Activated CD8-positive, alpha-beta T cell treated with anti-CD3 and anti-CD28 coated beads, Interleukin-2, amount 10 ng/mL, durations not matched to agents 7 days and 5 days (primary cell): ENCODE results near the gene BRIP1. TPM values are rescaled to one million over a fixed set of nuclear protein-coding genes. Genes with fewer than 3 reads are reported as not detected.

Source experiments
- ATAC-seq: fragments of 150-1000 bp; cut with Tn5 transposase; one replicate; pipeline ENCODE4 v1.10.0; 2021; ENCODE audit warnings: moderate library complexity
- CTCF ChIA-PET: fragments of 350-600 bp; sonication (Branson Sonifier 250); formaldehyde crosslinking; loops from one replicate; lab custom pipeline; 2021; ENCODE audit warnings: antibody characterized with exemption; lab: Charles Lee
- POLR2A ChIA-PET: fragments of 350-600 bp; sonication (Branson Sonifier 250); formaldehyde crosslinking; loops from one replicate; lab custom pipeline; 2021; ENCODE audit warnings: antibody characterized with exemption; lab: Charles Lee
- DNase-seq: peaks from one replicate; pipeline ENCODE4 v3.0.0-alpha.2; 2020
- H3K27ac Mint-ChIP-seq: one replicate; pipeline ENCODE4 v1.8.0; 2021; ENCODE audit warnings: mild to moderate bottlenecking, mixed read lengths
- H3K27me3 Mint-ChIP-seq: one replicate; pipeline ENCODE4 v1.8.0; 2021; ENCODE audit warnings: low read depth, mixed read lengths
- H3K36me3 Mint-ChIP-seq: one replicate; pipeline ENCODE4 v1.8.0; 2021; ENCODE audit warnings: low read depth, mixed read lengths
- H3K4me1 Mint-ChIP-seq: one replicate; pipeline ENCODE4 v1.8.0; 2021; ENCODE audit warnings: low read depth, mixed read lengths
- H3K4me3 Mint-ChIP-seq: one replicate; pipeline ENCODE4 v1.8.0; 2021; ENCODE audit warnings: mild to moderate bottlenecking, mixed read lengths
- H3K9me3 Mint-ChIP-seq: one replicate; pipeline ENCODE4 v1.8.0; 2022; ENCODE audit warnings: mixed read lengths; ENCODE audit not compliant: insufficient read depth
- total RNA-seq, 2 experiments: library from RNA; stranded (reverse); gene quantifications; one replicate each; pipeline ENCODE4 v1.2.3, GENCODE V29; 2021

The BRIP1 gene
- total RNA-seq, 2 experiments from 2014 or later, result 24.3 to 25.9 TPM

GRCh38 chr17:61754124-61754523, 109.2 kb downstream of the BRIP1 start:
- H3K9me3 Mint-ChIP-seq, result no peaks in the 10 kb centered on the region
- POLR2A ChIA-PET, result no interaction called here
- no peak overlapping the region for H3K4me3 Mint-ChIP-seq
- no peak overlapping the region for H3K27ac Mint-ChIP-seq
- H3K4me1 Mint-ChIP-seq, result peaks cover 23% of the 10 kb centered on the region
- ATAC-seq, result no peak
- no peak for DNase-seq
- H3K36me3 Mint-ChIP-seq, result peaks cover 27% of the 10 kb centered on the region
- CTCF ChIA-PET, result no interaction called here
- H3K27me3 Mint-ChIP-seq, result no peaks in the 10 kb centered on the region

GRCh38 chr17:61753696-61754095, 109.6 kb downstream of the BRIP1 start:
- POLR2A ChIA-PET, result no interaction called here
- peaks cover 28% of the 10 kb centered on the region for H3K36me3 Mint-ChIP-seq
- ATAC-seq (no peak), DNase-seq (no peak)
- CTCF ChIA-PET, result no interaction called here
- H3K27me3 Mint-ChIP-seq, result no peaks in the 10 kb centered on the region
- no peak overlapping the region for H3K27ac Mint-ChIP-seq
- peaks cover 23% of the 10 kb centered on the region for H3K4me1 Mint-ChIP-seq
- H3K4me3 Mint-ChIP-seq, result no peak overlapping the region
- H3K9me3 Mint-ChIP-seq, result no peaks in the 10 kb centered on the region

- Mint-ChIP-seq H3K4me3 (no peak overlapping the region), H3K36me3 (peaks cover 30% of the 10 kb centered on the region), H3K9me3 (peaks cover 12% of the 10 kb centered on the region), H3K27me3 (no peaks in the 10 kb centered on the region), H3K4me1 (peaks cover 10% of the 10 kb centered on the region), H3K27ac (no peak overlapping the region)
- ChIA-PET CTCF (interaction anchor here (0.7 to 1.4 kb wide), 2 partner anchors 9 to 12 kb away, joined by 3 read pairs; no protein-coding TSS in a partner anchor), POLR2A (no interaction called here)
- DNase-seq (no peak), ATAC-seq (no peak)
Measured at GRCh38 chr17:61750656-61751055, 112.7 kb downstream of the BRIP1 start.

GRCh38 chr17:61749823-61750404, 113.4 kb downstream of the BRIP1 start:
- H3K9me3 Mint-ChIP-seq, result peaks cover 12% of the 10 kb centered on the region
- peaks cover 30% of the 10 kb centered on the region for H3K36me3 Mint-ChIP-seq
- no peak overlapping the region for H3K4me3 Mint-ChIP-seq
- no peak overlapping the region for H3K27ac Mint-ChIP-seq
- no peaks in the 10 kb centered on the region for H3K27me3 Mint-ChIP-seq
- ChIA-PET CTCF (interaction anchor here (1.4 kb wide), 1 partner anchor 13 kb away, joined by 3 read pairs; no protein-coding TSS in a partner anchor), POLR2A (no interaction called here)
- peaks cover 10% of the 10 kb centered on the region for H3K4me1 Mint-ChIP-seq
- ATAC-seq (no peak), DNase-seq (no peak)

- Mint-ChIP-seq H3K9me3 (peaks cover 13% of the 10 kb centered on the region), H3K36me3 (peaks cover 46% of the 10 kb centered on the region), H3K4me1 (peaks cover 10% of the 10 kb centered on the region), H3K4me3 (no peak overlapping the region), H3K27me3 (no peaks in the 10 kb centered on the region), H3K27ac (no peak overlapping the region)
- POLR2A ChIA-PET, result no interaction called here
- no peak for DNase-seq
- CTCF ChIA-PET, result no interaction called here
- no peak for ATAC-seq
Measured at GRCh38 chr17:61746248-61746985, 116.9 kb downstream of the BRIP1 start.

- Mint-ChIP-seq H3K27ac (no peak overlapping the region), H3K9me3 (peaks cover 18% of the 10 kb centered on the region), H3K4me3 (no peak overlapping the region), H3K4me1 (no peaks in the 10 kb centered on the region), H3K27me3 (no peaks in the 10 kb centered on the region), H3K36me3 (peaks cover 60% of the 10 kb centered on the region)
- ATAC-seq (no peak), DNase-seq (no peak)
- ChIA-PET POLR2A (no interaction called here), CTCF (no interaction called here)
Measured at GRCh38 chr17:61744804-61745203, 118.5 kb downstream of the BRIP1 start.

GRCh38 chr17:61744252-61744651, 119.1 kb downstream of the BRIP1 start:
- POLR2A ChIA-PET, result no interaction called here
- H3K9me3 Mint-ChIP-seq, result peaks cover 20% of the 10 kb centered on the region
- H3K27me3 Mint-ChIP-seq, result no peaks in the 10 kb centered on the region
- ATAC-seq (no peak), DNase-seq (no peak)
- H3K4me1 Mint-ChIP-seq, result no peaks in the 10 kb centered on the region
- peaks cover 64% of the 10 kb centered on the region for H3K36me3 Mint-ChIP-seq
- H3K27ac Mint-ChIP-seq, result no peak overlapping the region
- H3K4me3 Mint-ChIP-seq, result no peak overlapping the region
- CTCF ChIA-PET, result no interaction called here

GRCh38 chr17:61743766-61744165, 119.6 kb downstream of the BRIP1 start:
- Mint-ChIP-seq H3K4me1 (no peaks in the 10 kb centered on the region), H3K9me3 (peaks cover 20% of the 10 kb centered on the region), H3K4me3 (no peak overlapping the region), H3K27me3 (no peaks in the 10 kb centered on the region), H3K36me3 (peaks cover 65% of the 10 kb centered on the region), H3K27ac (no peak overlapping the region)
- no peak for ATAC-seq
- POLR2A ChIA-PET, result no interaction called here
- no peak for DNase-seq
- CTCF ChIA-PET, result no interaction called here

- Mint-ChIP-seq H3K4me1 (no peaks in the 10 kb centered on the region), H3K27me3 (no peaks in the 10 kb centered on the region), H3K27ac (no peak overlapping the region), H3K9me3 (peaks cover 13% of the 10 kb centered on the region), H3K4me3 (no peak overlapping the region), H3K36me3 (peaks cover 55% of the 10 kb centered on the region)
- DNase-seq (no peak), ATAC-seq (no peak)
- POLR2A ChIA-PET, result no interaction called here
- CTCF ChIA-PET, result no interaction called here
Measured at GRCh38 chr17:61739002-61739401, 124.3 kb downstream of the BRIP1 start.

- Mint-ChIP-seq H3K9me3 (peaks cover 13% of the 10 kb centered on the region), H3K4me3 (no peak overlapping the region), H3K27ac (no peak overlapping the region), H3K4me1 (no peaks in the 10 kb centered on the region), H3K36me3 (peaks cover 55% of the 10 kb centered on the region), H3K27me3 (no peaks in the 10 kb centered on the region)
- DNase-seq (no peak), ATAC-seq (no peak)
- CTCF ChIA-PET, result no interaction called here
- POLR2A ChIA-PET, result no interaction called here
Measured at GRCh38 chr17:61738249-61738648, 125.1 kb downstream of the BRIP1 start.

- H3K4me1 Mint-ChIP-seq, result no peaks in the 10 kb centered on the region
- DNase-seq (no peak), ATAC-seq (no peak)
- POLR2A ChIA-PET, result no interaction called here
- H3K9me3 Mint-ChIP-seq, result peaks cover 13% of the 10 kb centered on the region
- peaks cover 54% of the 10 kb centered on the region for H3K36me3 Mint-ChIP-seq
- no peaks in the 10 kb centered on the region for H3K27me3 Mint-ChIP-seq
- CTCF ChIA-PET, result no interaction called here
- no peak overlapping the region for H3K4me3 Mint-ChIP-seq
- no peak overlapping the region for H3K27ac Mint-ChIP-seq
Measured at GRCh38 chr17:61737820-61738219, 125.5 kb downstream of the BRIP1 start.

GRCh38 chr17:61736438-61736837, 126.9 kb downstream of the BRIP1 start:
- Mint-ChIP-seq H3K4me1 (no peaks in the 10 kb centered on the region), H3K9me3 (peaks cover 11% of the 10 kb centered on the region), H3K27ac (no peak overlapping the region), H3K36me3 (peaks cover 44% of the 10 kb centered on the region), H3K4me3 (no peak overlapping the region), H3K27me3 (no peaks in the 10 kb centered on the region)
- DNase-seq (no peak), ATAC-seq (no peak)
- CTCF ChIA-PET, result no interaction called here
- POLR2A ChIA-PET, result no interaction called here
